SHP77 (cell line): ENCODE measurements around the gene STK25.
"Not testable (repeated sequence)": the region's sequence is repeated elsewhere in the genome, so short reads cannot be mapped to it uniquely, and the experiment has no call there.

ENCODE experiments used
- DNase-seq, 2 experiments: peaks; one replicate each; lab custom pipeline; 2025; lab: John Stamatoyannopoulos, UW

Gene STK25

DNA sequence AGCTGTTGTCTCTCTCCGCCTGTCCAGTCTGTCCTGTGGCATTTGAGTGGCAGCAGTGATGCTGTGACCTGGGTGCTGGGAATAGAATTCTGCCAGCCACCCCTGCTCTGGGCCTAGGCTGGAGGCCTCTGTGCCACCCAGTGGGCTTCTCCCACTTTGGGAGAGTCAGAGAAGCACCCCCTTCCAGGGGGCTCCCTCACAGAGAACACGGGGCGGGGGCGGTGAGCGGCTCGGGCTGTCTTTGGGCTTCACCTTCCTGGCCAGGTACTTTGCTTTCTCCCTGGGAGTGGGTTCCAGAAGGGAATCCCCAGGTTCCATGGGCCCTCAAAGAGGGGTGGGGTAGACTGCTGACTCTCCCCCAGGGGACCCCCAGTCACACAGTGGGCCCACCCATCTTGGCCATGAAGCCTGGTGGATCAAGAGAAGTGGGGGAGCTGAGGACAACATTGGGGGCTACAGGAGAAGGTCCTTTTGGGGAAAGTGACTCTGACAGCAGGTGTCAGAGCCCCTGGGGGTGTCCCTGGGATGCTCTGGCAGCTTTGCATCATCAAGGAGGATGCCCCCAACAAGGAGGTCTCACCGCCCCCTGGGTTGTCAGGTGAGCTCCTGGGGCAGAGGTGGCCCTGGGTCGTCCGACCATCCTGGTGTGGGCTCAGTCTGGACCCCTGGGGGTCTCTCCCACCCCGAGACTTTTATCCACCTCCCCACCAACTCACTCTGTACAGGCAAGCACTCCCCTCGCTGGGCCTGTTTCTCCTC is 31.4 kb upstream of the STK25 start:
- no peak for DNase-seq

DNA sequence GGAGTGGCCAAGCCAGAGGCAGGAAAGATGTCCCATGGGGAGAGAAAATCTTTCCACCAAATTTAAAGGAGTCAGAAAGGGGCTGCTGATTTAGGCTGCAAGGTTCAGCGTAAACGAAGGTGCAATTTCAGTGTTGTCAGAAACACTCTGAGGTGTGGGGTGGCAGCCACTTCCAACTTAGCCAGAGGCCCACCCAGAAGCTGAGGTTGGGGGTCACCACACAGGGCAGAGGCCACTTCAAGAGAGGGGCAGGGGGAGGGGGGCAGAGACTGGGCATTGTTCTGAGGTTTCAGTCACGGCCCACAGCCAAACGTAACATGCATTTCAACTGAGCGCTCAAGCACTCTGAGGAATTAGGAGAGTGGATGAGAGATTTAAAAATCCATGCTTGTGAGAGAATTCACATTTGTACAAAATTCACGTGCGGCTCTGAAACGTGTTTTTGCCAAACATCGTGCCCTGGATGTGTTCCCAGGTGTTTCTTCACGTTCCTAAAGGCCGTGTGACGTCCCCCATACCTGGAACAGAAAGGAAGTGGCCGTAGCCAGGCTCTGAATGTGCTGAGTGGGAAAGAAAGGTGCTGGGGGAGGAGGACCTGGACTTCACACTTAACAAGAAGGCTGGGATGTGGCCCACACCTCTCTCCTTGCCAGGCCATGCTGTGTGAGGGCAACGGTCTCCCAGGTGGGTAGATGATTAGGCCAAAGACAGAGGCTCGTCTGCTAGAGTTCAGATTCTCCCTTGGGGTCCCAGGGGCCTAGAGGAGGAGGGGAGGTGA is 30.6 kb upstream of the STK25 start:
- DNase-seq = no peak

DNA sequence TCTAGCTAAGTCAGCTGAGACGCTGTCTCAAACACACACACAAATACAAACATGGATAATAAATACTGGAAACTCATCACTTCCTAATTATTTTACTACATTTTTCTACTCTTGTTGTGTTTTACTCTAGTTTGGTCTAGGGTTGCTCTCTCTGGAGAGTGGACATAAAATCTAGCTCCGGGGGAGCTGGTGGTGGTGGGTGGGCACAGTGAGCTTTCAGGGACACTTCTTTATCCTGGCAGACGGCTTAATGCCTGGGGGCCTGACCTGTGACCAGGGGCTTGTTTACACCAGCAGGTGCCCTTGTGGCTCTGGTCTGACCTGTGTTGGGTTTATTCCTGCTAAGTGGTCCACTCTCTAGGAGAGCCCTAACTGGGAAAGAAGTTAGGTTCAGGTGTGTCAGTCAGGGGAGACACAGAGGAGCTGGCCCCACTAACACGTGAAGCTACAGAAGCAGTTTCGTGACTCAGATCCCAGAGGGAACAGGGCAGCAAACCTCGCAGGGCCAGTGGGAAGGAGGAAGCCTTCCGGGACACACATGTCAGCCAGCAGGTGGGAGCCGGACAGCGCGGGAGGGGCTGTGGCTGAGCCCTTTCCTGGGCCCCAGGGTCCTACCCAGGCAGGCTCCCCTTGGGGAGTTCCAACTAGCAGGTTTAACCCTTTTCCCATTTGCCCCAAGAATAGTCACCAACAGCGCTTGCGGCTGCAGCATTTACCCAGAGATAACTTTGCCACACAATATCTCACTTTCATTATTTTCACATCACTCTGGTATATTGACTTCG is 27.7 kb upstream of the STK25 start:
- DNase-seq = no peak

DNA sequence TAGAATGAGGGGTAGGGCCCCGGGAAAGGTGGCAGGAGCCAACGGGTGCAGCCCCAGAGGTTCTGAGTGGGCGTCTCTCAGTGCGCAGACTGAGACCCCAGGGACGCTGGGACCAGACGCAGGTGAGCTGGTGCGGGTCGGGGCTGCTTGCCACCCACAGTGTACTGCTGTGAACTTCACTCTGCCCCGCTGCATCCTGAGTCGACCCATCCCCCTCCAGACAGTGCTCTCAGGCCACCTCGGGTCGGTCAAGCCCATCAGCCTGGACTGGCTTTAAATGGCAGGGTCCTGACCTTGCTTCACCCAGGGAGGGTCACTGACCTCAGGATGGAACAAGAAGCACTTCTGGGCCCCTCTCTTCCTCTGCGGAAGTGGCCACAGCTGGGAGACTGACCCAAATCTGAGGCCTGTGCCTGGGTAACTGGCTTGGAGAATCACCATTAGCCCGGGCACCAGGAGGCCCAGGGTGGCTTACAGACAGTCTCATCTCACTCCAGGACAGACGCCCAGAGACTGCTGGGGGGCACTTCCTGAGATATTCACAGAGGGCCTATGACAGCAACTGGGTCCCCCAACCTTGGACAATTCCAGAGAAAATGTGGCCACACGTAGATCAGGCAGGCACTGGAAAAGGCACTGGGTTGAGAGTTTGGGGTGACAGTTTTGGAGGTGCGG is 26.5 kb upstream of the STK25 start:
- no peak for DNase-seq

DNA sequence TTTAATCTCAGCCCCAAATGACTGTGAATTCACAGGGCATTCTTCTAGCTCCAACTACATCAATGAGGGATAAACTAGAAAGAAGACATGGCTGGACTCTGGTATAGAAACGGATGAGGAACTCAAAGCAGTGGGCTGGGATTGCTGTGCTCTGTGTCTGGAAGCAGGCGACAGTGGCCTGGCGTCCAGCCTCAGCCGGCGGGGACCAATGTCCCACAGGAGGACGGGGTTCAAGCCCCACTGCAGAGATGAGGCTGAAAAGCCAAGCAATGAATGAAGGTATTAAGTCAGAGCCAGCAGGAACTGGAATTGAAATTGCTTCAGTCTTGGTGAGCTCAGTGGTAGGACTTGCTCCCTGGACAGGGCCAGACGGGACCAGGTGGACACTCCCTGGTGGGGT is 25.9 kb upstream of the STK25 start:
- DNase-seq = no peak

DNA sequence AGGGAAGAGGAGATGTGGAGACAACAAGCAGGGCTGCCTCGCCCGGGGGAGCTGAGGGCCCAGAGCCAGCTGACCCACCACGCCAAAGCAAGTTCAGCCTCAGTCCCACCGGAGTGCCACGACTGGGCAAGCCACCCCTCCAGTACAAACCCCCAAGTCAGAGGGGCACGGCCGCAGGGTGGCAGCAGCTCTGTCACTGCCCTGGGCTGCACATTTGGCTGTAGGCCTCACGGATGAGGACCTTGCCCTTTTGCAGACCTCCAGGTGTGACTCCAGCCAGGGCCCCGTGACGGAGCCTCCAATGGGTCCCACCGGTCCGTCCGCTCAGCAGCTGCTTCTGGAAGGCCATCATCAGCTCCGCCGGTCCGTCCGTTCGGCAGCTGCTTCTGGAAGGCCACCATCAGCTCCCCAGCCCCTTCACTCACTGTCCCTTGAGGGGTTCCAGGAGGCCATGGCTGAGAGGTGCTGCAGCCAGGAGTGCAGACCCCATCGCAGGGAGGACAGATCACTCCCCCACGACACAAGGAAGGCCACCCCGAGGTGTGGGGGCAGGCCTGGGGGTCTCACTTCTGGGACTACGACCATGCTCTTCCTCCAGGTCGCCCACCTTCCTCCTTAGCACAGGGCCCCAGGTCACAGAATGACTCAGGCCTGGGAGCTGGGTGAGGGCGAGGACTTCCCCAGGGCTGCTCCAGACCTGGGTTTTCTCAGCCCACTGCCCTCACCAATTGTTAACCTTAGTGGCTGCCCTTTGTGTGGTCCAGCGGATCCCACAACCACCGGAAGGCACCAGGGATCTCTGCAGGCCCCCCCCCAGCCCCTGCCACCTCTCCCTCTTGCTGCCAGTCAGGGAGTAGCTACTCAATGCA is 24.6 kb upstream of the STK25 start:
- DNase-seq = no peak

DNA sequence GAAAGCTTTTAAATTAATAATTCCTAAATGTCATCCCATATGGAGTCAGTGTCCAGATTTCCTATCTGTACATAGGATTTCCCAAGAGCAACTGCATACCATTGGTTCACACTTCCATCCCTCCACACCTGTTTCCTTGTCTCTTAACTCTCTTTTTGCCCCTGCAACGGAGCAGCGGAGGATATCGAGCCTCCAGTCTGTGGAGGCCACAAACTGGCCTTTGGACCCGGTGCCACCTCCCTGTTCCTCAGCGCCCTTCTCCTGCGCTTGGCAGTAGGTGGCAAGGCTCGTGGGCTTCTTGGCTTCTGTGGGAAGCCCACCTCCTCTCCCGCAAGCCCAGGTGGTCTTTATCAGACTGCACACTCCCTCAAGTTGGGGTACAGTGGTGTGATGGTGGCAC is 23.8 kb upstream of the STK25 start:
- no peak for DNase-seq

DNA sequence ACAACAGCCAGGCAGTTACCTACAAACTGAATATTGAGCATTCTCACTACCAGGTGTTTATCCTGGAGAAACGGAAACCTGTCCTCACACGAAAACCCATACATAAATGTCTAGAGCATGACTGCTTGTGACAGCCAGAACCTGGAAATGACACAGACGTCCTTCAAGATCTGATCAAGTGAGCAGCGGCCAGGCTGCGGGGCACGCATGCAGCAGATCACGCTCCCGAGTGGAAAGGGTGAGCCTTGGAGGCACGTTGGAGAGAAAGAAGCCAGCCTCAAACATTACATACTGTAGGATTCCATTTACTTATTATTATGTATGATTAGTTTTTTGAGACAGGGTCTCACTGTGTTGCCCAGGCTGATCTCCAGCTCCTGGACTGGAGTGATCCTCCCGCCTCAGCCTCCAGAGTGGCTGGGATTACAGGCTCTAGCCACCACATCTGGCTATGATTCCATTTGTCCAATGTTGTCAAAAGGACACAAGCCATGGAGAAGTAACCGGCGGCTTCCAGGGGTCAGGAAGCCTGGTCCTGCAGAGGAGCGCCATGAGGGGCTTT is 22.9 kb upstream of the STK25 start:
- no peak for DNase-seq

DNA sequence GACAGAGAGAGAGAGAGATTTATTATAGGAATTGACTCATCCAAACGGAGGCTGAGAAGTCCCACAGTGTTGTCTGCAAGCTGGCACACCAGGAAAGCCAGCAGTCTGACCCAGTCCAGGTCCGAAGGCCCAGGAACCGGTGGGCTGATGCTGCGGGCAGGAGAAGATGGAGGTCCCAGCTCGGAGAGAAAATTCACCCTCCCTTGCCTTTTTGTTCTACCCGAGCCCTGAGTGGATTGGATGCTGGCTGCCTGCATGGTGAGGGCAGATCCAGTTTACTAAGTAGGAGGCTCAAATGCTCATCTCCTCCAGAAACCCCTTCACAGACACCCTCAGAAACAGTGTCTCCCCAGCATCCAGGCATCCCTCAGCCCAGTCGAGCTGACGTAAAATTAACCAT is 22.2 kb upstream of the STK25 start:
- no peak for DNase-seq

DNA sequence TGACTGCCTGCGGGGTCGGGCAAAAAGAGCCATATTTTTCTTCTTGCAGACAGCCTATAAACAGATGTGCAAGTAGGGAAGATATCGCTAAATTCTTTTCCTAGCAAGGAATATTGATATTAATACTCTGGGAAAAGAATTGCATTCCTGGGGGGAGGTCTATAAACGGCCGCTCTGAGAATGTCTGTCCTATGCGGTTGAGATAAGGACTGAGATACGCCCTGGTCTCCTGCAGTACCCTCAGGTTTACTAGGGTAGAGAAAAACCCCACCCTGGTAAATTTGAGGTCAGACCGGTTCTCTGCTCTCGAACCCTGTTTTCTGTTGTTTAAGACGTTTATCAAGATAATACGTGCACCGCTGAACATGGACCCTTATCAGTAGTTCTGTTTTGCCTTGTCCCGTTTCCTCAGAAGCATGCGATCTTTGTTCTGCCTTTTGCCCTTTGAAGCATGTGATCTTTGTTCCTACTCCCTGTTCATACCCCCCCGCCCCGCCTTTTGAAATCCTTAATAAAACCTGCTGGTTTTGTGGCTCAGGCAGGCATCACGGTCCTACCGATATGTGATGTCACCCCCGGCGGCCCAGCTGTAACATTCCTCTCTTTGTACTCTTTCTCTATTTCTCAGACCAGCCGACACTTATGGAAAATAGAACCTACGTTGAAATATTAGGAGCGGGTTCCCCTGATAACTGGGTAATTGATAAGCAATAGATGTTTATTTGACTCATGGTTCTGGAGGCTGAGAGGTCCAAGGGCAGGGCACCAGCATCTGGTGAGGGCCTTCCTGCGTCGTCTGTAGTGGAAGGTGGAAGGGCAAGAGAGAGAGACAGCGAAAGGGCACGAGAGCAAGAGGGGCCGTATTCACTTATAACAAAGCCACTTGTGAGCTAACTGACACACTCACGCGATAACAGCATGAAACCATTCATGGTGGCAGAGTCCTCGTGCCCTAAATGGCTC is 17.7 kb upstream of the STK25 start:
- not testable (repeated sequence) for DNase-seq

DNA sequence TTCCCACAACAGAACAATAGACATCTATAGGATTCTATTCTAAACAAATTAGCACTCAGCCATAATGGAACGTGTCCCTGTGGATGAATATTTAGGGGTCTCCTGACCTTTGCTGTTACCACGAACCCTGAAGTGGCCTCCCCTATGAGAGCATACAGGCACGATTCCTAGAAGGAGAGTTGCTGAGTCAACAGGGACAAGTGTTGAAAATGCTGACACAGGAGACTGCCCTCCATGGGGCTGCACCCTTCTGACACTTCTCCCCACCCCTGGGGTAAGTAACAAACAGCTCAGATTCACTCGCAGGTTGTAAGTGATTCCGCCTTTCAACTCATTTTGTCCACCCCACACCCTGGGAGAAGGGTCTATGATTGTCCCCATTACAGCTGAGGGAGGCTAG is 14.1 kb upstream of the STK25 start:
- DNase-seq = no peak

DNA sequence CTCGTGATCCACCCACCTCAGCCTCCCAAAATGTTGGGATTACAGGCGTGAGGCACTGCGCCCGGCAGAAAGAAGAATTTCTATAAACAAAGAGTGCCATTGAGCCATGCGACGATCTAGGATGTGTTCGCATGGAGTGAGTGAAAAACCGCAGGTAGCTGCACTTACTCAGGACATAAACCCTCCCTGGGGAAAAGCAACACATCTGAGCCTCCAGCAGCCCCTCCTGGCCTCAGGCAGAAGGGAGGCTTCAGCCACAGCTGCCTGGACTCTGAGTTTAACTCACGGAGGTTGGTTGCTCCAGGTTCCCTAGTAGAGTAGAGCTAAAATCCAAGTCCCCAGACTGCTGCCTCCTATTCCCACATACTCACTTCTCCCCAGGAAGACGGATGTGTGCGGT is 11.3 kb upstream of the STK25 start:
- DNase-seq = no peak

DNA sequence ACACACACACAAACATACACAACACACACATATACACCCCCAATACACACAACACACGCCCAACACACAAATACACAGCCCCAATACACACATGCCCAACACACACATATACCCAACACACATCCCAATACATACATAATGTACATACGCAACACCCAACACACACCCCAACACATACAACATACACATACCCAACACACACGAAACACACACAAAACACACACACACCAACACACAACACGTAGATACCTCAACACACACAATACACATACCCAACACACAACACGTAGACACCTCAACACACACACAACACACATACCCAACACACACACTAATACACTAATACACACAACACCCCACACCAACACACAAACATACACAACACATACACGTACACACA is 8.9 kb upstream of the STK25 start:
- DNase-seq = no peak

DNA sequence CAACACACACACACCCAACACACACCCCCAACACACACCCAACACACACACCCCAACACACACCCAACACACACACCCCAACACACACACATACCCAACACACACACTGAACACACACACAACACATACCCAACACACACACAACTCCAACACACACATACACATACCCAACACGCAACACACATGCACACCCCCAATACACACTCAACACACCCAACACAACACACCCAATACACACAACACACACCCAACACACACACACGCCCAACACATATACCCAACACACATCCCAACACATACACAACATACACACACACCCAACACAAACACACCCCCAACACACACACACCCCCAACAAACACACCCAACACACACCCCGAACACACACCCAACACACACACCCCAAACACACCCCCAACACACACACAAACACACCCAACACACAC is 8.2 kb upstream of the STK25 start:
- DNase-seq = no peak

DNA sequence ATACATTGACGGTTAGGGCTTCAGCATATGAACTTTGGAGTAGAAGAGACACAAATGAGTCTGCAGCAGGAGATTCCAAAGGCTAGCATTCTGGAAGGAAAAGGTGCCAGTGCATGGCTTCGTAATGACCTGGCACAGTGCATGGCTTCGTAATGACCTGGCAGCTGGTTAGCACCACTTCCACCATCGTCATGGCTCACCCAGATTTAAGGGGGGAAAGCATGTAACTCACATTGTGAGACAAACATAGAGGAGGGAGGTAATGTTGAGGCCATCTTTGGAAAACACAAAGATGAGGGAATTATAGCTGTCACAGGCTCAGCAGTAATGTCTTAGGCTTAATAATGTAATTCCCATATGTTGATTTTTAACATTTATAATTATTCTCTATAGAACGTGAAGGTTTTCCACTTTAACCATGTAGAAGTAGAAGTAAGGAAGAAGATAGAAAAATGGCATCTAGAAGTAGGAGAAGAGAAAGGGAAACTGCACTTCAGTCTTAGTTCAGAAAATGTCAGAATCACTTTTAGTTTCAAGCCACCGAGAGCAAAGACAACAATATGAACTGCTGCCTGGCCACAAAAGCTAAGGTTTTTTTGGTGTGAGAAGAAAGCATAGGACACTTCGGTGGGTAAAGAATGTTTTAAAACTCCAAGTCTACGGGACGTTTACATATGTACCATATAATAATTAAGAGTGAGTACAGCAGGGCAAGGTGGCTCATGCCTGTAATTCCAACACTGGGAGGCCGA is 6.8 kb upstream of the STK25 start:
- no peak for DNase-seq

DNA sequence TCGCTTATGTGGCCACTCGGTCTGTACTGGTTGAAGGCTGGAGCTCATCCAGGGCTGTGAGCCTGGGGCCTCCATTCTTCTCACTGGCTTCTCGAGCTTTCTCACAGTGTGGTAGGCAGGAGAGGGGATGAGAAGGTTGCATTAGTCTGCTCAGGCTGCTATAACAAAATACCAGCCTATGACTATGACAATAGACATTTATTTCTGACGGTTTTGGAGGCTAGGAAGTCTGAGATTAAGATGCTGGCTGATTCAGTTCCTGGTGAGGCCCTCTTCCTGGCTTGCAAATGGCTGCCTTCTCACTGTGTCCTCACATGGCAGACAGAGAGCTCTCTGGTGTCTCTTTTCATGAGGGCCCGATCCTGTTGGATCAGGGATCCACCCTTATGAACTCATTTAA is 6.2 kb upstream of the STK25 start:
- no peak for DNase-seq

DNA sequence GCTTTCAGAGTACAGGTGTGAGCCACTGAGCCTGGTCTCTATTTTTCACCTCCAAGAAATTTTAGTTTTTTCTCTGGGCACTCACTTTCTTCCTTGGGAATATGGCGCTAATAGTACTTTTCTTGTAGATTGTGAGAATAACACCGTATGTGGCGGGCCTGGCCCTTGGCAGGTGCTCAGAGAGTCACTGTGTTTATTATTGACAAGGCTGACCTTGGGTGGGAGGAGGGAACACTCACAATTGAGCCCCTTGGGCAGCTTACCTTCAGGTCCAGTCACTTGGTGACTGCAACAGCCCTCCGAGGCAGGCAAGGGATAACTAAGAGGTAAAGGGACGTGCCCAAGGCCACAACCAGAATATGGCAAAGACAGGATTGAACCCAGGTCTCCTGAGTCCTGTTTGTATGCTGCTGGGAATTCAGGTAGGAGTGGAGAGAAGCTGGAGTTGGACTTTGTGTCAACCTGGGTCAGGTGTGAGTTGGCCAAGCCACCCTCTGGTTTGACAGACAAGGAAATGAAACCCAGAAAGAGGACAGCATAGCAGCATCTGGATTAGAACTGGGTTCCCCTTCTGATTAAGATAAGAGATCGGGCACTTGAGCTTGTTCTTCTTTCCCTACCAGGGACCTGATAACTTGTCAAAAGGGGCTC is 2.8 kb upstream of the STK25 start:
- DNase-seq = no peak

DNA sequence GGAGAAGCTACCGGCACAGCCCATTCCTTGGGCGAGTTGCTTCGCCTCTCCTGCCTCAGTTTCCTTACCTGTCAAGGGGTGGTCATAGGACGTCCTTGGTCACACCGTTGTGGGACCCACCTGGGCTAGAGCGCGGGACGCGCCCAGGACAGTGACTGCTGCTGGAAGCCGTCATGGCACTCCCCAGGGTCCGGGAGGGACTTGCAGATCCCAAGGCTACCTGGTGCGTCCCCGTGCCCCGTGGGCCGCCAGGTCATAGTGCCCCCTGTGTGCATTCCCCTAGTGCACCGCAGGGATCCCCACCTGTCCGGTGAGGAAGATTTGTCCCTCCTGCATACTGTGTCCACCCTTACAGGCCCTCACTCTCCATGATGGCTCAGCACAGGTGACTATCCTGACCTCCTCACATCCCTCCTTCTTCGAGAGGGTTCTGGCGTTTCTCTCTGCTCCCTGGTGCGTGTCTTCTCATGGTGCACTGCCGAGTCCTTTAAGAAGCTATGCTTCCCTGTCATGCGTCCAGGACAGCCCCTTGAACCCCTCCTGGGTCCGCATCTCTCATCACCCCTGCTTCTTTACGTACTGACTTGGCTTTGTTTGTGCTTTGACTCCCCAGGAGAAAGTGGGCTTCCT is 886 bp upstream of the STK25 start:
- DNase-seq = no peak
